Measurements from ENCODE around the gene ZDHHC7.
"Not testable (repeated sequence)": the region's sequence is repeated elsewhere in the genome, so short reads cannot be mapped to it uniquely, and the experiment has no call there.

ZDHHC7 gene, protein sequence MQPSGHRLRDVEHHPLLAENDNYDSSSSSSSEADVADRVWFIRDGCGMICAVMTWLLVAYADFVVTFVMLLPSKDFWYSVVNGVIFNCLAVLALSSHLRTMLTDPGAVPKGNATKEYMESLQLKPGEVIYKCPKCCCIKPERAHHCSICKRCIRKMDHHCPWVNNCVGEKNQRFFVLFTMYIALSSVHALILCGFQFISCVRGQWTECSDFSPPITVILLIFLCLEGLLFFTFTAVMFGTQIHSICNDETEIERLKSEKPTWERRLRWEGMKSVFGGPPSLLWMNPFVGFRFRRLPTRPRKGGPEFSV

DNA sequence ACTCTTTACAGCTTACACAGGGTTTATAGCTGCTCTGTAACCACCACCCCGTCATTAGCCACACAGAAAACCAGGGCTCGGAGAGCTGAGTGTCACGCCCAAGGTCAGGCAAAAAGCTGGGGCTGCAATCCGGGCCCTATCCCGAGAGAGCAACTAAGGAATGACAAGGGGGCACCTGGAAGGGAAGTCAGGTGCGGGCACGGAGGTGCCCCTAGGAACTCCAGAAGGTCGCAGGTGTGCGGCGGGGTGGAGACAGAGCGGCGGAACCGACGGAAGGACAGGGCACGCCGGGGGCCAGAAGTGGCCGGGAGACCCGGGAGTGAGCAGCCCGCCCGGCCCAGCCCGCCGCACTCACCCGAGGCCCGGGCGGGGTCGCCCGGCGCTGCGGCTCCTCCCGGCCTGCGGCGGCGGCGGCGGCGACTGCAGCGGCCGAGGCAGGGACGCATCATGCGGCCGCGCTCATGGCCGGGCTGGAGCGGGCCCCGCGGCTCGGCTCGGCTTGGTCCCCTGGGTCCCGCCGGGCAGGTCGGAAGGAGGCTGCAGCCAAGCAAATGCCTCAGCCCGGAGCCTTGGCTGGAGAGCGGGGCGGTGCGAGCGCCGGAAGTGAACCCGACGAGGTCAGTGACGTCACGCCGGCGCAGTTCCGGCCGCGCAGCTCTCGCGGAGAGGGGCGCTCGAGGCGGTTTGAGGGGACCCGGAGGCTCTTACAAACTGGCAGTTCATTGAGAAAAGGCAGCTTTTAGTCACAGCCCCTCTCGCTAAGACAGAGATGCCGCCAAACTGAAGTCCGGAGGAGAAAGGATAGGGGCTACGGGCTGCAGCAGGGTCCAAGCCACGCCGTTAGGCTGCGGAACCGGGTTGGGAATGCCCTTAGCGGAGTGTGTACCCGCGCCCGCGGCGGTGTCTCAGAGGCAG lies at the start of gene ZDHHC7:
Gene ZDHHC7, minus strand, starts transcription at position 605 of the 915 bp plus-strand sequence. CDS start 20,917 bp downstream, outside the sequence.
- no peaks in the 10 kb centered on the region for H3K9me3 ChIP-seq (ENCODE audit: control insufficient read depth in 2 of 2, low read length in 2 of 2)
- H3K9ac ChIP-seq (ENCODE audit: low read length in 2 of 2), result peak within 1 kb of the TSS; percentile 95 to 99
- H3K36me3 ChIP-seq (ENCODE audit: control insufficient read depth in 2 of 2, insufficient read depth in 2 of 2, low read length in 2 of 2), result peaks cover 0 to 2% of the 10 kb centered on the region in 2 donors
- H3K4me3 ChIP-seq (ENCODE audit: low read length in 2 of 2), result peak within 1 kb of the TSS; percentile 97
- peaks cover 20% of the 10 kb centered on the region for H3K4me1 ChIP-seq (ENCODE audit: control insufficient read depth, insufficient read depth, low read length)
- H3K27me3 ChIP-seq (ENCODE audit: control insufficient read depth in 1 of 2, insufficient read depth in 2 of 2, low read length in 2 of 2), result no peaks in the 10 kb centered on the region
- peak within 1 kb of the TSS; percentile 98 for H3K27ac ChIP-seq (ENCODE audit: low read length)

DNA sequence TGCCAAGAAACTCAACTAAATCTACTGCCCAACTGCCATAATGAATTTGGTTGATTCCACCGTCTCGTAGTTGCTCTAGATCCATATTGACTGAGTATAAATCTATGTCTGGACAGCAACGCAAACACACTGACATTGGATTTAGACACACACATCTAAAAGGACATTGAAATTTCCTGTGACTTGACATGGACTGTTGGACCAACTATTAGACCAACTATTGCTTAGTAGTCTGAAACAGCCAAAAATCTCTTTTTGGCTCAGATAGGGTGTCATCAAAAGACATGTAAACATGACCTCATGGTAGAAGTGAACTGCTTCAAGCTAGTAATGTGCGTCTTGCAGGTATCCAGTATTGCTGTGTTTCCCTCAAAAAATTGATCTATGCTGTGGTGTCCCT lies 47.6 kb upstream of the ZDHHC7 start:
- Histone ChIP-seq H3K4me3 (ENCODE audit: low read length in 2 of 2) (no peak overlapping the region), H3K27me3 (ENCODE audit: control insufficient read depth in 1 of 2, insufficient read depth in 2 of 2, low read length in 2 of 2) (no peaks in the 10 kb centered on the region), H3K4me1 (ENCODE audit: control insufficient read depth, insufficient read depth, low read length) (peaks cover 6% of the 10 kb centered on the region), H3K36me3 (ENCODE audit: control insufficient read depth in 2 of 2, insufficient read depth in 2 of 2, low read length in 2 of 2) (no peaks in the 10 kb centered on the region), H3K9me3 (ENCODE audit: control insufficient read depth in 2 of 2, low read length in 2 of 2) (no peaks in the 10 kb centered on the region), H3K27ac (ENCODE audit: low read length) (no peak overlapping the region), H3K9ac (ENCODE audit: low read length in 2 of 2) (no peak overlapping the region)

DNA sequence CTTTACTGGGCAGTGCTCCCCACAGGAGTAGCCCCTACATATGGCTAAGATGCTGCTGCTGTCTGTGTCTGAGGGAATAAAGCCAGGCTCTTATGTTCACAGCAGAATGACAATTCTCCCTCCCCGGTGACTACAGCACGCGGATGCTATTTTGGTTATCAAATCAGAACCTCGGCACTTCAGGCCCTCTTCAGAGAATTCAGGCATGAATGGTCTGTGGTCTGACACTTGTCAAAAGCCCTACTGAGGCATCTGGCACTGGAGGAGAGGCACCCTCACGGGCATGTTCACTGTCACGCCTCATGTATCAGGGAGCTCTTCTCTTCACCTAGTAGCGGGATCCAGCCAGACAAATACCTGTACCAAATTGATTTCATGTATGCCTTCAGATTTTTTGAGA lies 46.6 kb upstream of the ZDHHC7 start:
- no peak overlapping the region for H3K27ac ChIP-seq (ENCODE audit: low read length)
- no peaks in the 10 kb centered on the region for H3K36me3 ChIP-seq (ENCODE audit: control insufficient read depth in 2 of 2, insufficient read depth in 2 of 2, low read length in 2 of 2)
- no peaks in the 10 kb centered on the region for H3K9me3 ChIP-seq (ENCODE audit: control insufficient read depth in 2 of 2, low read length in 2 of 2)
- peaks cover 6% of the 10 kb centered on the region for H3K4me1 ChIP-seq (ENCODE audit: control insufficient read depth, insufficient read depth, low read length)
- H3K4me3 ChIP-seq (ENCODE audit: low read length in 2 of 2), result no peak overlapping the region
- H3K9ac ChIP-seq (ENCODE audit: low read length in 2 of 2), result no peak overlapping the region
- no peaks in the 10 kb centered on the region for H3K27me3 ChIP-seq (ENCODE audit: control insufficient read depth in 1 of 2, insufficient read depth in 2 of 2, low read length in 2 of 2)

DNA sequence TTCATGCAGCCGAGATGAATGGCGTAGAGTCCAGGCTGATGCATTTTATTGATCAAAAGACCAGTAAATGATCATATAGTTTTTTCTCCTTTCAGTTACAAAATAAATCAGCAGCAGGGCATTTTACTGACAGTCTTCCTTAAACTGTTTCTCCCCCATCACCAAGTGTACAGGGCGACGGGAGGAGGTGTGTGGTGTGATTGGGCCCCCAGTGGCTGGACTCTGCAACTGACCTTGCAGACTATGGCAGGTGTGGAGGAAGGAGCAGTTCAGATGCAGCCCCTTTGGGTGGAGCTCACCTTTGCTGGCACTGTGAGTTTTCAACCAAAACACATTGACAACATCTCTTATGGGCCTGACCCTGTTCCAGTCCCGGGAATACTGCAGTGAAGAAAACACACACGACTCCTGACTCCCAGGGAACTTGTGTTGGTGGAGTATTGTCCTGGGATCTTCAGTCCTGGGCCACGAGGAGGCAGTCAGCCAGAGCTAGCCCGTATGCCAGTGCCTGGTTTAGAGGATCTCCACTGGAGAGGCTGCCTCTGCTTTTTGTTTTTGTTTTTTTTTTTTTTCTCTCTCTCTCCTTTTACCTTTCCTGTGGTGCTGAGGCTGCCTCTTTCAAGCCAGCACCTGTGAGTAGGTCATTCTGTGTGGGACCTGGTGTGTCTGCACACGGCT lies 46.0 kb upstream of the ZDHHC7 start:
- H3K36me3 ChIP-seq (ENCODE audit: control insufficient read depth in 2 of 2, insufficient read depth in 2 of 2, low read length in 2 of 2), result no peaks in the 10 kb centered on the region
- peaks cover 6% of the 10 kb centered on the region for H3K4me1 ChIP-seq (ENCODE audit: control insufficient read depth, insufficient read depth, low read length)
- no peaks in the 10 kb centered on the region for H3K27me3 ChIP-seq (ENCODE audit: control insufficient read depth in 1 of 2, insufficient read depth in 2 of 2, low read length in 2 of 2)
- H3K4me3 ChIP-seq (ENCODE audit: low read length in 2 of 2), result no peak overlapping the region
- H3K9me3 ChIP-seq (ENCODE audit: control insufficient read depth in 2 of 2, low read length in 2 of 2), result no peaks in the 10 kb centered on the region
- no peak overlapping the region for H3K27ac ChIP-seq (ENCODE audit: low read length)
- H3K9ac ChIP-seq (ENCODE audit: low read length in 2 of 2), result no peak overlapping the region

DNA sequence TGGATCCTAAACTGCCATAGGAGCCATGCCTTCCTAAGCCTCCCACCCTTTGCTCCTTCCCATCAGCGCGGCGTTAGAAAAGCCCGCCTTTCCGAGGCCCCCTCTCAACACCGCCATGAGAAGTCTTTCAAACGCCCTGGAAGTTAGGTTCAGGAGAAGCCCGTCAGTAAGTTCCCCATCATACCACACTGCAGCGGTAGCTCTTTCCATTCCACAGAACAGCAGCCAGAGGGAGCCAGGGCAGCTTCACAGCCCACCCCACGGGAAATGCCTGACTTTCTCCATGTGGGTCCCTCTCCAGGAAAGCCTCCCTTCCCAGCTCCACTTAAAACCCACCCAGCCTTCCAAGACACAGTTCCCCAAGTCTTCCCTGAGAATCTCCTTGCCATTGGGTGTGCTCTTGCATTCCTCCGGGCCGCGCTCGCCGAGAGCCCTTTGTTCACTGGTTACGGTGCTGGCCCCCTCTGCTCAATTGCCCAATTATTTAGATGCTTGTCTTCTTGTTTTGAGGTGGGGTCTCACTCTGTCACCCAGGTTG lies 44.9 kb upstream of the ZDHHC7 start:
- H3K27ac ChIP-seq (ENCODE audit: low read length), result peak overlapping the region; percentile 63
- no peaks in the 10 kb centered on the region for H3K9me3 ChIP-seq (ENCODE audit: control insufficient read depth in 2 of 2, low read length in 2 of 2)
- peaks cover 6% of the 10 kb centered on the region for H3K4me1 ChIP-seq (ENCODE audit: control insufficient read depth, insufficient read depth, low read length)
- no peaks in the 10 kb centered on the region for H3K36me3 ChIP-seq (ENCODE audit: control insufficient read depth in 2 of 2, insufficient read depth in 2 of 2, low read length in 2 of 2)
- H3K9ac ChIP-seq (ENCODE audit: low read length in 2 of 2), result peak overlapping the region in 1 of 2 donors; percentile 66
- H3K4me3 ChIP-seq (ENCODE audit: low read length in 2 of 2), result peak overlapping the region; percentile 69 to 82
- H3K27me3 ChIP-seq (ENCODE audit: control insufficient read depth in 1 of 2, insufficient read depth in 2 of 2, low read length in 2 of 2), result no peaks in the 10 kb centered on the region

DNA sequence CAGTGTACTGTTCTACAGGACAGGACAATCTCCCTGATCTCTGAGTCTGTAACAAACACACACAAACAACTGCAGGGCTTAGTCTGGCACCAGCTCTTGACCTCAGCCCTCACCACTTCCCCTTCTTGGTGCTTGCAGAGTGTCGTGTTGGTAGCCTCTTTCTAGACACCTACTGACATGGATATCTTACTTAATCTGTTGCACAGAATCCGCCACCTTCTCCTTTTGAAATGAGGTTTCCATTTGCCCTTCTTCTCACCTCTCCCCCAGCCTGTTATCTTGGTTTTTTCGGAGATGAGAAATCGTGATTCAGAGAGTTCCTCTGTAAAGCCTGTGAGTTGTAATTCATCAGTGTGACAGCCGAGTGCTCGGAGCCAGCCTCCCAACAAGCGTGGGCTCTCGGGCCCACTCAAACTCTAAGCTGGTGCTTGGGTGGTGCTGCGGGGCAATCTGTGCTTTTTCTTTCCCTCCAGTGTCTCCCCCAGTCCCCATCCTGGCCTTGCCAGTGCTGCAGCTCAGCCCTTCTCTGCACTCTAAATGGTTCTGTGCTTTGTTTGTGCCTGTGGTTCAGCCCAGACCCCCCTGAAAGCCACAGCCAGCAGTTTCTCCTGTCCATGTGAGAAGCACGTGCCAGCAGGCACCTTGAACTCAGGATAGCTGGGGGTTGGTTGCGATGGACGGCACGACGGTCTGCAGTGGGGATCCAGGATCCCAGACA lies 44.3 kb upstream of the ZDHHC7 start:
- Histone ChIP-seq H3K9me3 (ENCODE audit: control insufficient read depth in 2 of 2, low read length in 2 of 2) (no peaks in the 10 kb centered on the region), H3K27ac (ENCODE audit: low read length) (peak overlapping the region; percentile 63), H3K4me1 (ENCODE audit: control insufficient read depth, insufficient read depth, low read length) (peaks cover 6% of the 10 kb centered on the region), H3K27me3 (ENCODE audit: control insufficient read depth in 1 of 2, insufficient read depth in 2 of 2, low read length in 2 of 2) (no peaks in the 10 kb centered on the region), H3K4me3 (ENCODE audit: low read length in 2 of 2) (peak overlapping the region; percentile 69 to 82), H3K9ac (ENCODE audit: low read length in 2 of 2) (peak overlapping the region; percentile 39 to 66), H3K36me3 (ENCODE audit: control insufficient read depth in 2 of 2, insufficient read depth in 2 of 2, low read length in 2 of 2) (no peaks in the 10 kb centered on the region)

DNA sequence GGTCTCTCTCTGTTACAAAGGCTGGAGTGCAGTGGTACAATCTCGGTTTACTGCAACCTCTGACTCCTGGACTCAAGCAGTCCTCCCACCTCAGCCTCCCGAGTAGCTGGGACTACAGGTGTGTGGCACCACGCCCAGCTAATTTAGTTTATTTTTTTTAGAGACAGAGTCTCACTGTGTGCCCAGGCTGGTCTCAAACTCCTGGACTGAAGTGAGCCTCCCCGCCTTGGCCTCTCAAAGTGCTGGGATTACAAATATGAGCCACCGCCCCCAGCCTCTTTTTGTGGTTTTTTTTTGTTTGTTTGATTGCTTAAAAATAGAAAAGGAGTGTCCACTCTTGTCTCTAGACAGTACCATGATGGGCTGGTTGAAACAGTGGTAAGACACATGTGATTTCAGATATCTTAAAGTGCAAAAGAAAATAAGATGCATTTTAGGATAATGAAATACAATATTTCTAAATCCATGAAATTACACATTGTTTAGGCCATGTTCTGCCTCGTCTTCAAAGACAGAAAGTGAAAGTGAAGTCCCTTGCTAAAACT lies 43.7 kb upstream of the ZDHHC7 start:
- H3K9me3 ChIP-seq (ENCODE audit: control insufficient read depth in 2 of 2, low read length in 2 of 2), result no peaks in the 10 kb centered on the region
- no peaks in the 10 kb centered on the region for H3K27me3 ChIP-seq (ENCODE audit: control insufficient read depth in 1 of 2, insufficient read depth in 2 of 2, low read length in 2 of 2)
- peak overlapping the region; percentile 69 to 82 for H3K4me3 ChIP-seq (ENCODE audit: low read length in 2 of 2)
- H3K27ac ChIP-seq (ENCODE audit: low read length), result peak overlapping the region; percentile 63
- peaks cover 6% of the 10 kb centered on the region for H3K4me1 ChIP-seq (ENCODE audit: control insufficient read depth, insufficient read depth, low read length)
- H3K9ac ChIP-seq (ENCODE audit: low read length in 2 of 2), result peak overlapping the region; percentile 39 to 66
- no peaks in the 10 kb centered on the region for H3K36me3 ChIP-seq (ENCODE audit: control insufficient read depth in 2 of 2, insufficient read depth in 2 of 2, low read length in 2 of 2)

DNA sequence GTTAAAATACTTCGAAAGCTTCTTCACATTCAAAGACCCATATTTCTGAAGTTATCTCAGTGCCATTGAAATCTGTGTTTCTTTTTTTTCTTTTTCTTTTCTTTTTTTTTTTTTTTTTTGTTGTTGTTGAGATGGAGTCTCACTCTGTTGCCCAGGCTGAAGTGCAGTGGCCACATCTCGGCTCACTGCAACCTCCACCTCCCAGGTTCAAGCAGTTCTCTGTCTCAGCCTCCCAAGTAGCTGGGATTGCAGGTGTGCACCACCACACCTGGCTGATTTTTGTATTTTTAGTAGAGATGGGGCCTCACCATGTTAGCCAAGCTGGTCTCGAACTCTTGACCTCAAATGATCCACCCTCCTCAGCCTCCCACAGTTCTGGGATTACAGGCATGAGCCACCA lies 43.0 kb upstream of the ZDHHC7 start:
- not testable (repeated sequence) for H3K4me3 ChIP-seq (ENCODE audit: low read length in 2 of 2); H3K4me1 ChIP-seq (ENCODE audit: control insufficient read depth, insufficient read depth, low read length); H3K9me3 ChIP-seq (ENCODE audit: control insufficient read depth in 2 of 2, low read length in 2 of 2); H3K27me3 ChIP-seq (ENCODE audit: control insufficient read depth in 1 of 2, insufficient read depth in 2 of 2, low read length in 2 of 2); H3K36me3 ChIP-seq (ENCODE audit: control insufficient read depth in 2 of 2, insufficient read depth in 2 of 2, low read length in 2 of 2); H3K9ac ChIP-seq (ENCODE audit: low read length in 2 of 2)
- H3K27ac ChIP-seq (ENCODE audit: low read length), result peak overlapping the region; percentile 41

DNA sequence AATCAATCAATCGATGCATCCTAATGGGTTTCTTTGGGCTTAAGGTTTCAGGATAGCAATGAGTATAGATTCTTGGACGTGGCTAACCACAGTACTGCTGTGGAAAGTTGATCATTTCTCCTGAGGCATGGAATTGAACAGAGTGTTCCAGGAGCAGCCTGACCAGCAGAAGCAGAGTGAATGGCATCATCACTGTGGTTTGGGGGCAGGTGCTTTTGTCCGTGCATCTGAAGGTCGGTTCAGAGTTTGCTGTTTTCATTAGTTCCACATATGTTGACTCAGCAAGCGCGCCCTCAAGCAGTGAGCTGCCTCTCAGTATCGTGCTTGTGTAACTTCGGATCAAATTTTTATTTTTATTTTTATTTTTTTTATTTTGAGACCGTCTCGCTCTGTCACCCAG lies 41.2 kb upstream of the ZDHHC7 start:
- Histone ChIP-seq H3K4me1 (ENCODE audit: control insufficient read depth, insufficient read depth, low read length) (peaks cover 6% of the 10 kb centered on the region), H3K9me3 (ENCODE audit: control insufficient read depth in 2 of 2, low read length in 2 of 2) (no peaks in the 10 kb centered on the region)

DNA sequence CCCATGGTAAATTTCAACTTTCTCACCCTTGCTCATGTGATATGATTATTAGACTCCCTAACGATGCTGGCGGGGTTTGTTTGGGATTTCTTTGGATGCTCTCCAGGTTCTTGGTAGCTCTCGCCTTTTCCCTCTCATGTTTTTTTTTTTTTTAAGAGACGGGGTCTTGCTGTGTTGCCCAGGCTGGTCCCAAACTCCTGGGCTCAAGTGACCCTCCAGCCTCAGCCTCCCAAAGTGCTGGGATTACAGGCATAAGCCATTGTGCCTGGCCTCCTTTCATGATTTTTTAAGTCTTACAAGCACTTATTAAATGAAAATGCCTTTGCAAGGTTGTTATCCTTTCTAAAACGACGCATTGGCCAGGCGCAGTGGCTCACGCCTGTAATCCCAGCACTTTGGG lies 40.3 kb upstream of the ZDHHC7 start:
- Histone ChIP-seq H3K36me3 (ENCODE audit: control insufficient read depth in 2 of 2, insufficient read depth in 2 of 2, low read length in 2 of 2) (no peaks in the 10 kb centered on the region), H3K4me1 (ENCODE audit: control insufficient read depth, insufficient read depth, low read length) (peaks cover 6% of the 10 kb centered on the region), H3K9ac (ENCODE audit: low read length in 2 of 2) (no peak overlapping the region), H3K27ac (ENCODE audit: low read length) (no peak overlapping the region), H3K27me3 (ENCODE audit: control insufficient read depth in 1 of 2, insufficient read depth in 2 of 2, low read length in 2 of 2) (no peaks in the 10 kb centered on the region), H3K4me3 (ENCODE audit: low read length in 2 of 2) (no peak overlapping the region), H3K9me3 (ENCODE audit: control insufficient read depth in 2 of 2, low read length in 2 of 2) (no peaks in the 10 kb centered on the region)

More for the DNA sequence above, 41.2 kb upstream of the ZDHHC7 start:
- no peak overlapping the region for H3K9ac ChIP-seq (ENCODE audit: low read length in 2 of 2)
- no peak overlapping the region for H3K4me3 ChIP-seq (ENCODE audit: low read length in 2 of 2)
- H3K27ac ChIP-seq (ENCODE audit: low read length), result no peak overlapping the region
- no peaks in the 10 kb centered on the region for H3K27me3 ChIP-seq (ENCODE audit: control insufficient read depth in 1 of 2, insufficient read depth in 2 of 2, low read length in 2 of 2)
- no peaks in the 10 kb centered on the region for H3K36me3 ChIP-seq (ENCODE audit: control insufficient read depth in 2 of 2, insufficient read depth in 2 of 2, low read length in 2 of 2)

Measured in stomach smooth muscle (tissue), 2 donors.